CD1c-positive myeloid dendritic cell (primary cell): ENCODE measurements around the gene MTIF3.
"Not testable (repeated sequence)": the region's sequence is repeated elsewhere in the genome, so short reads cannot be mapped to it uniquely, and the experiment has no call there.

ENCODE experiments used
- DNase-seq: peaks from one replicate; pipeline ENCODE4 v3.0.0-alpha.2; 2016; ENCODE audit errors: extremely low spot score

The MTIF3 gene

DNA sequence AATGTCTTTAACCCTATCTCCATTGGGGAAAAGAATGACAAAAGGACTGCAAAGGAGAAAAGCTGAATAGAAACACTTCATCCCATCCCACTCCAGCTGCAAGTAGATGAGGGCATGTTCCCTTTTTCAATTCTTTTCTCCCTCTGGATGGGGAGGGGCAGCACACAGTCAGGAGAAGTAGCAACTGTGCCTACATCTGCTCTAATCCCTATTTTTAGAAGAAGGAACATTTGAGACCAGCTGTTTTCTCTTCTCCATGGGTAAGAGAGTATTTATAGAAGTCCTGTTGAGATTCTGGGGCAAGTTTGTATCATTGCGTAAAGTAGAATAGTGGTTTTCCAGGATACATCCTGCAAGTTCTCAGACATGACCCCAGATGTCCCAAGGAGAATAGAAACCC, 35.2 kb downstream of the MTIF3 start:
- no peak for DNase-seq

GRCh38 chr13:27411341-27411740, 39.0 kb downstream of the MTIF3 start:
- DNase-seq, result no peak

- DNase-seq, result no peak
Observed at GRCh38 chr13:27409013-27409412, 41.4 kb downstream of the MTIF3 start.

DNA sequence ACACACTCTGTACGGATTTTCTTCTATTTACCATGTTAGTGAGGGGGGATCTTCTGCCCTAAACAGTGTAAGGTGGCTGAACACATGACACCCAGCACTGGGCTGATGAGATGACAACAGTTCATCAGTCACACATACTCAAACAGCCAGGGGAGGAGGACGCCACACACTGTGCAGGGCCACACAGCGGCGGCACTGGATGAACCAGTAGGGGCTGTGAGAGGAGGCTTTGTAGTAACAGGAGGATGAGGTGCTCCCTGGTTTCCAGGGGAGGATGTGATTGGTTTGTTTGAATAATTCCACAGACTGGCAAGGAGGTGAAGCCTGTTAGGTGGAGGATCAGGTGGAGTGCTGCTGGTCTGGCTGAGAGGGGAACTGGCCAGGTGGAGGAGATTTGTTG, 42.3 kb downstream of the MTIF3 start:
- no peak for DNase-seq

- DNase-seq, result peak; percentile 63
Observed at GRCh38 chr13:27406178-27406939, 44.0 kb downstream of the MTIF3 start.

DNA sequence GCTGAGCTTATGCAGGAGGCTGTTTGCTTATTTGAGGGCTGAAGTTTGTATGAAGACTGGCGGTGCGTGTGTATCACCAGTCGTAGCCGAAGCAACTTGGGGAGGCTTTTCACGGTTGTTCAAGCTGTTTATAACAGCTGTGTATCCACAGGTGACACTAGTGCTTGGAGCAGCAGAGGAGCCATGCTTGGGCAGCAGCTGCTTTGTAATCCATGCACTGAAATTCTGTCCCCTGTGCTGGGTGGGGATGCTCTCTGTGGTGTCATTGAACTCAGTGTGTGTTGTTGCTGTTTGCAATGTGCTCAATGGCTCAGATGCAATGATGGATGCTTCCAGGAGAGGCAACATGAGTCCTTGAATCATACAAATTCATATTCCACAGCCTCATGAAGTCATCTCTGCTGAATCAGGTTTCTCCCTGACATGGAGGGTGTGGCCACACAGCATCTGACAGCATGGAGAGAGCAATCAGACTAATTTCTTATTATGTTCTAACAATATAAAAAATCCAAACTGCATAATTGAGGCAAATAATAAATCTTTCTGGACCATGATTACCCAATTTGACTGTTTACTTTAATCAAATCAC, 44.7 kb downstream of the MTIF3 start:
- DNase-seq, result no peak

- no peak for DNase-seq
Observed at GRCh38 chr13:27404680-27405079, 45.7 kb downstream of the MTIF3 start.

GRCh38 chr13:27403727-27404385, 46.5 kb downstream of the MTIF3 start:
- DNase-seq, result no peak

DNA sequence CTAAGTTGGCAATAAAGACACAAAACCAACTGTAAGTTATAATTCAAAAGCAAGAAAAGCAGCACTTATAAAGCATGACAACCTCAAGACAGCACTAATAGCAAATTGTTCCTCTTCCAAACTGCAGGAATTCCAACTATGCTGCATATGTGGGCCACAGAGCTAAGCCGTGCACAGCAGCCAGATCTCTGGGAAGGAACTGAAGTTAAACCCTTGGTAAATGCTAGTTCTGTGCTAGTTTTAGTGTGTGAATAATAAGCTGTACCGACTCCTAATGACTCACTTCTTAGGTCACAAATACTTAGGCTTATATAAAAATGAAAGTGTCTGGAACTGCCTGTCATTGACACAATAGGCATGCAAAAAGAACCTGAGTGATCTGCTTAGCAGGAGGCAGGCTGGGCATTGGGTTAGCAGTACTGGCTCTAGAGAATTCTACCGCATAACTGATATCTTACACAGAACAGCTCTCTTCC, 47.1 kb downstream of the MTIF3 start:
- no peak for DNase-seq

DNA sequence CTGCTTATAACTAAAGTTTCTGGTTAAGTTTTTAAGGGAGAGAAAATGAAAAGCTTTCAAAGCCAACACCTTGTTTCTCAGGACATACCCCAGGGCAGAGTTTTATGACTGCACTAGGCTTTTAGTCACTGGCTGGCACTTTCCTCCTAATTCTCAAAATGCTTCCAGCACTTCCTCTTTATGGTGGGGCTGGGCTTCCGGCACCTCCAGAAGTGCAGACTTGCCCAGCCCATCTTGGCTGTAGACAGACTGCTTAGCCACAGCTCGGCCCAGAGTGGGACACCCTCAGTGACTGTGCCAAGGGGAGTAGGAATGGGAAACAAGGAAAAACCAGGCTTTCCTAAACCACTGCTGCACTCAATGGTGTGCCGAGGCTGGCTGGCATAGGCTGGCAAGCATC, 49.2 kb downstream of the MTIF3 start:
- peak; percentile 54 for DNase-seq

GRCh38 chr13:27400405-27400804, 50.0 kb downstream of the MTIF3 start:
- not testable (repeated sequence) for DNase-seq

GRCh38 chr13:27398360-27398759, 52.0 kb downstream of the MTIF3 start:
- DNase-seq, result no peak

DNA sequence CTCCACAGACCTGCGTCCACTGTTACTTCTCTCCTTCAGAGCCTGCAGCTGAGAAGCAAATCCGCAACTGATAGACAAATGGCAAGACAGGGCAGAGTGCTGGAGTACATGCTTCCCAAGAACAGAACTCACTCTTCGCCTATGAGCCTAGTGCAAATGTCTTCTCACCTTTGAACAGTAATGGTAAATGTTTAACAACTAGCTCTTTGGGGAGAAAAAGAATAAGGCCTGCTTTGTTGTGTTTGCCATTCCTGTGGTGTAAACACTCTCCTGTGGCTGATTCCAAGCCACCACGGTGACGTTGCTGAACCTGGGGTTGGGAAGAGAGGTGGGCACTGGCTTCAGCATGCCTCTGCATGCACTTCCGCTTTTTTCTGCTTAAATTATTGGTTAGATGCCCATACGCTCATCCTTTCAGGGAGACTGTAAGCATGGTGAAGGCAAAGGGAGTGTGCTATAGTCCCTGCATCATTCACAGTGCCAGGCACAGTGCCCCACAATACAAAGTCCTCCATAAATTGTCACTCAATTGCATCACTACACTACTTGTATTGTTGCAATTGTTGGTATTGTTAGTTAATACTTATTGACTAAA, 54.0 kb downstream of the MTIF3 start:
- no peak for DNase-seq

DNA sequence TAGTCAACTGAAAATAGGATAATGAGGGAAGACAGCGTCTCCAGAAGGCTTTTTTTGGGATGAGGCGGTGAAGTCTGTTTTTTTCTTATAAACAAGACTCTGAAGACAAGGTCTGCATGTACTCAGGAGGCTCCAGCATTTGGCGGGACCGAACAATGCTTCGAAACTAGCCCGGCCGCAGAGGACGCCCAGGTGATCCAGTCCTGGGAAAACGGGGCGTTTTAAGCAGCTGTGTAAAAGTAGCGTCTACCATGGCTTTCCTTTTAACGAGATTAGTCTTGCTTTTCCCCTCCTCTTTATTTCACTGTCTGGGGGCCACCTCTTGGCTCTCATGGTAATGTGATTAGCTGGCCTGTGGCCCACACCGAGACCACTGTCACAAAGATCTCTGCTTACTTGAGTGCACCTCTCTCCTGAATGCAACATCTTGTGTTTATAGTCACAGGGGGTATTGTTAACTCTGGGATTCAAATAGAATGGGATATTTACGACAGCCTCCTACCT, 55.3 kb downstream of the MTIF3 start:
- no peak for DNase-seq

GRCh38 chr13:27393101-27393500, 57.3 kb downstream of the MTIF3 start:
- no peak for DNase-seq

DNA sequence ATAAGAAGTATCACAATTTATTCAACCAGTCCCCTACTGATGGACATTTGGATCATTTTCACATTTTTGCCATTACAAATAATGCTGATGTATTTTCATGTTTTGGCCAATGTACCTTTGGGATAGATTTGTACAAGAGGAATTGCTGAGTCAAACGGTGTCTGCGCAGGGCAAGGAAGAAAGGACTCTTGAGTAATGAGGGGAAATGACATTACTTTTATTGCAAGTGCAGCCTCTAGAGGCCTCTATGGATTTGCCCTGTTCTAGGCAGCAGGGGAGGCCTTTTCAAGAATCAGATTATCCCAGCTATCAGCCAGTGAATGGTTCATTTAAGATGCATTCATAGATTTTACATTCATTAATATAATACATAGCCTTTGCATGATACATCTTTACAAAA, 58.9 kb downstream of the MTIF3 start:
- no peak for DNase-seq

GRCh38 chr13:27389891-27390290, 60.5 kb downstream of the MTIF3 start:
- no peak for DNase-seq

- no peak for DNase-seq
Observed at GRCh38 chr13:27388241-27388640, 62.1 kb downstream of the MTIF3 start.
